Measurements from ENCODE around the gene TAMALIN. TPM values are rescaled to one million over a fixed set of nuclear protein-coding genes. Genes with fewer than 3 reads are reported as not detected.

The TAMALIN gene
- polyA plus RNA-seq, 1 experiment = 7.2 TPM

- ChIA-PET POLR2A (interaction anchor here (0.6 to 2.4 kb wide), 6 partner anchors 16 to 856 kb away, joined by 4 to 20 read pairs (median 12); partner anchors contain the start of genes ATG101, NR4A1 and TAMALIN), CTCF (interaction anchor here (0.5 to 15.2 kb wide), 30 partner anchors 8 to 955 kb away, joined by 3 to 624 read pairs (median 11); partner anchors contain the start of genes ATG101, SMIM41 and TAMALIN)
- Histone ChIP-seq H3K4me3 (ENCODE audit: low read depth, low read length) (no peak overlapping the region), H3K27me3 (ENCODE audit: control insufficient read depth, insufficient read depth, low read length) (no peaks in the 10 kb centered on the region), H3K27ac (ENCODE audit: low read depth, low read length) (no peak overlapping the region), H3K9me3 (ENCODE audit: control insufficient read depth, insufficient read depth, low read length) (no peaks in the 10 kb centered on the region)
- no peak for DNase-seq (ENCODE audit: low read depth, low spot score)
- no peak for TF ChIP-seq CTCF (IDR thresholded peaks at IDR 0.05; ENCODE audit: low read depth, low read length)
These were observed 19.5 kb downstream of the TAMALIN start for GRCh38 chr12:52026263-52026662.

GRCh38 chr12:52027085-52027843 is 20.5 kb downstream of the TAMALIN start:
- Histone ChIP-seq H3K4me3 (ENCODE audit: low read depth, low read length) (no peak overlapping the region), H3K9me3 (ENCODE audit: control insufficient read depth, insufficient read depth, low read length) (no peaks in the 10 kb centered on the region), H3K27me3 (ENCODE audit: control insufficient read depth, insufficient read depth, low read length) (no peaks in the 10 kb centered on the region), H3K27ac (ENCODE audit: low read depth, low read length) (no peak overlapping the region)
- ChIA-PET CTCF (interaction anchor here (2.5 to 15.2 kb wide), 5 partner anchors 11 to 852 kb away, joined by 13 to 624 read pairs (median 228); partner anchors contain the start of genes ATG101, SMIM41 and TAMALIN), POLR2A (no interaction called here)
- DNase-seq (ENCODE audit: low read depth, low spot score) = no peak
- no peak for TF ChIP-seq CTCF (IDR thresholded peaks at IDR 0.05; ENCODE audit: low read depth, low read length)

- Histone ChIP-seq H3K27me3 (ENCODE audit: control insufficient read depth, insufficient read depth, low read length) (no peaks in the 10 kb centered on the region), H3K4me3 (ENCODE audit: low read depth, low read length) (no peak overlapping the region), H3K9me3 (ENCODE audit: control insufficient read depth, insufficient read depth, low read length) (no peaks in the 10 kb centered on the region), H3K27ac (ENCODE audit: low read depth, low read length) (no peak overlapping the region)
- DNase-seq (ENCODE audit: low read depth, low spot score) = no peak
- ChIA-PET POLR2A (interaction anchor here (0.6 to 1.0 kb wide), 2 partner anchors 45 to 53 kb away, joined by 3 to 4 read pairs; no protein-coding TSS in a partner anchor), CTCF (interaction anchor here (0.6 to 15.2 kb wide), 8 partner anchors 9 to 171 kb away, joined by 3 to 624 read pairs (median 4); partner anchors contain the start of genes ATG101 and SMIM41)
- TF ChIP-seq CTCF (IDR thresholded peaks at IDR 0.05; ENCODE audit: low read depth, low read length) = no peak
These were observed 22.9 kb downstream of the TAMALIN start for GRCh38 chr12:52029685-52030084.

GRCh38 chr12:52032446-52032803 is 25.7 kb downstream of the TAMALIN start:
- Histone ChIP-seq H3K4me3 (ENCODE audit: low read depth, low read length) (peak overlapping the region; percentile 51), H3K27me3 (ENCODE audit: control insufficient read depth, insufficient read depth, low read length) (no peaks in the 10 kb centered on the region), H3K9me3 (ENCODE audit: control insufficient read depth, insufficient read depth, low read length) (no peaks in the 10 kb centered on the region; the same call in 1 of the 2 replicates), H3K27ac (ENCODE audit: low read depth, low read length) (peak overlapping the region; percentile 22)
- TF ChIP-seq CTCF (IDR thresholded peaks at IDR 0.05; ENCODE audit: low read depth, low read length) = no peak
- ChIA-PET POLR2A (interaction anchor here (0.6 to 2.6 kb wide), 9 partner anchors 16 to 120 kb away, joined by 3 to 30 read pairs (median 4); partner anchors contain the start of genes ATG101 and NR4A1), CTCF (interaction anchor here (1.0 to 15.2 kb wide), 9 partner anchors 9 to 853 kb away, joined by 3 to 624 read pairs (median 5); partner anchors contain the start of genes ATG101 and SMIM41)
- no peak for DNase-seq (ENCODE audit: low read depth, low spot score)

All from AG04450 (cell line).